Loucy (cell line): ENCODE results near the gene TIAM2.

Experiments
- H2AFZ ChIP-seq: fragments of 200-600 bp; sonication (generic); 2 replicates; pipeline ENCODE4 v1.6.0; 2016; ENCODE audit warnings: antibody characterized with exemption, mild to moderate bottlenecking, low read length, moderate library complexity
- H3F3A ChIP-seq: fragments of 200-600 bp; 2 replicates; pipeline ENCODE4 v1.6.0; 2016; ENCODE audit warnings: antibody characterized with exemption, low read depth, mild to moderate bottlenecking
- H3K27me3 ChIP-seq: fragments of 200-600 bp; sonication (generic); 2 replicates; pipeline ENCODE4 v1.6.1; 2014; ENCODE audit warnings: low read length, mild to moderate bottlenecking; ENCODE audit not compliant: insufficient read depth, poor library complexity, severe bottlenecking
- H3K36me3 ChIP-seq: fragments of 200-600 bp; sonication (generic); 2 replicates; pipeline ENCODE4 v1.6.1; 2016; ENCODE audit warnings: low read length; ENCODE audit not compliant: insufficient read depth
- H3K4me1 ChIP-seq: fragments of 200-600 bp; sonication (generic); 2 replicates; pipeline ENCODE4 v1.5.1; 2014; ENCODE audit warnings: low read length, mild to moderate bottlenecking; ENCODE audit not compliant: insufficient read depth, poor library complexity, severe bottlenecking
- H3K4me2 ChIP-seq: fragments of 200-600 bp; sonication (generic); 2 replicates; pipeline ENCODE4 v1.6.0; 2014; ENCODE audit warnings: antibody characterized with exemption, low read length, low read depth, mild to moderate bottlenecking; ENCODE audit not compliant: poor library complexity, severe bottlenecking
- H3K4me3 ChIP-seq: fragments of 200-600 bp; sonication (generic); 2 replicates; pipeline ENCODE4 v1.5.1; 2014; ENCODE audit warnings: low read length, mild to moderate bottlenecking, mixed read lengths; ENCODE audit not compliant: poor library complexity, severe bottlenecking
- H3K79me2 ChIP-seq: fragments of 200-600 bp; sonication (generic); 2 replicates; pipeline ENCODE4 v1.6.1; 2014; ENCODE audit warnings: low read length; ENCODE audit not compliant: insufficient read depth
- H3K9ac ChIP-seq: fragments of 200-600 bp; sonication (generic); 2 replicates; pipeline ENCODE4 v1.6.0; 2014; ENCODE audit warnings: mild to moderate bottlenecking, low read depth, low read length, moderate library complexity; ENCODE audit not compliant: poor library complexity, severe bottlenecking
- H3K9me2 ChIP-seq: fragments of 200-600 bp; sonication (generic); replicated peaks from 2 replicates; pipeline ENCODE4 v1.6.1; 2016; ENCODE audit warnings: low read depth, low read length, mixed read lengths
- H3K9me3 ChIP-seq: fragments of 200-600 bp; sonication (generic); 2 replicates; pipeline ENCODE4 v1.6.1; 2014; ENCODE audit warnings: mild to moderate bottlenecking, antibody characterized with exemption, low read length, low read depth; ENCODE audit not compliant: insufficient read depth
- H4K20me1 ChIP-seq: fragments of 200-600 bp; sonication (generic); 2 replicates; pipeline ENCODE4 v1.6.0; 2014; ENCODE audit warnings: antibody characterized with exemption, low read length, mild to moderate bottlenecking; ENCODE audit not compliant: insufficient read depth, poor library complexity, severe bottlenecking
- CTCF ChIP-seq: fragments of 200-600 bp; sonication (generic); conservative IDR thresholded peaks from 2 replicates; pipeline ENCODE4 v1.5.1; 2014; ENCODE audit warnings: mild to moderate bottlenecking, antibody characterized with exemption, low read length
- EZH2phosphoT487 ChIP-seq: fragments of 200-600 bp; IDR thresholded peaks from 2 replicates; pipeline ENCODE4 v1.6.1; 2018; ENCODE audit warnings: antibody characterized with exemption, mild to moderate bottlenecking, moderate library complexity, borderline replicate concordance

The TIAM2 gene

GRCh38 chr6:155003476-155003875, 8.4 kb downstream of the TIAM2 start:
- Histone ChIP-seq H3F3A (no peaks in the 10 kb centered on the region), H3K79me2 (no peaks in the 10 kb centered on the region), H3K27me3 (no peaks in the 10 kb centered on the region), H3K9ac (no peak overlapping the region), H3K4me3 (no peak overlapping the region), H2AFZ (no peak overlapping the region), H3K9me2 (no peaks in the 10 kb centered on the region), H3K4me1 (no peaks in the 10 kb centered on the region), H4K20me1 (no peaks in the 10 kb centered on the region), H3K36me3 (no peaks in the 10 kb centered on the region), H3K4me2 (no peak overlapping the region), H3K9me3 (no peaks in the 10 kb centered on the region)
- TF ChIP-seq EZH2phosphoT487 (no peak), CTCF (no peak)

GRCh38 chr6:155004017-155004416, 8.9 kb downstream of the TIAM2 start:
- H3K79me2 ChIP-seq = no peaks in the 10 kb centered on the region
- TF ChIP-seq EZH2phosphoT487 = no peak
- TF ChIP-seq CTCF = no peak

DNA sequence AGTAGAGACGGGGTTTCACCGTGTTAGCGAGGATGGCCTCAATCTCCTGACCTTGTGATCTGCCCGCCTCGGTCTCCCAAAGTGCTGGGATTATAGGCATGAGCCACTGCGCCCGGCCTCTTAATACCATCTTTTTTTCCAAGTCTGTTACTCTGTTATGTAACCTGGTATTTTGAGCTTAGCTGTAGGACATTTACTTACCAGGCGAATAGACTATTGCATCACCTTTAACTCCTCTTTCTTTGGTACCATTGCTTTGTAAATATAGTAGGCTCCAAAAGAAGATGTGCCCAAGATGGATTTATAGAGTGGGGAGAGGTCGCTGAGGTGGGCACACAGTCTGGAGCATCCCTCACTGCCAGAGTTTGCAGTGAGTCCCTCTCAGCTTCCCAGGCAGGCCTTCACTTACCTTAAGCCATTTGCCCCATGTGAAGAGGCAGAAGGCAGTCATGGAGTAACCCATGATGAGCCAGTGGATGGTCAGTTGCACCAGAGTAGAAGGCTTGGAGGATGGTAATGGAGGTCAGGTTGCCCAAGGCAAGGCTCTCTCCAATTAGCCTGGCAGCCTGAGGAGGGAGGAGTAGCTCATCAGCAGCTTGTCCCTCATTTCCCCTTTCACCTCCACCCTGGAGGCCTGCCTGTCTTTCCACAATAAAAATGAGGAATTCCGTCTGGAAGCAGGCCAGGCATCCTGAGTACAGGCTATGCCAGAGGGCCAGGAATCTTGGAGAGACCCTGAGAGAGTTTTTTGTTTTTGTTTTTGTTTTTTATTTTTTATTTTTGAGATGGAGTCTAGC, 9.7 kb downstream of the TIAM2 start:
- H3K36me3 ChIP-seq = no peaks in the 10 kb centered on the region
- no peaks in the 10 kb centered on the region for H4K20me1 ChIP-seq
- TF ChIP-seq EZH2phosphoT487 = no peak
- no peaks in the 10 kb centered on the region for H3K9me2 ChIP-seq
- no peaks in the 10 kb centered on the region for H3F3A ChIP-seq
- no peak overlapping the region for H3K9ac ChIP-seq
- no peaks in the 10 kb centered on the region for H3K9me3 ChIP-seq
- no peaks in the 10 kb centered on the region for H3K79me2 ChIP-seq
- no peak overlapping the region for H3K4me3 ChIP-seq
- no peak overlapping the region for H3K4me2 ChIP-seq
- H2AFZ ChIP-seq = no peak overlapping the region
- H3K27me3 ChIP-seq = no peaks in the 10 kb centered on the region
- H3K4me1 ChIP-seq = no peaks in the 10 kb centered on the region

More at GRCh38 chr6:155004017-155004416, 8.9 kb downstream of the TIAM2 start:
- Histone ChIP-seq H4K20me1 (no peaks in the 10 kb centered on the region), H3K4me2 (no peak overlapping the region), H3K27me3 (no peaks in the 10 kb centered on the region), H3K9ac (no peak overlapping the region), H3F3A (no peaks in the 10 kb centered on the region), H3K9me2 (no peaks in the 10 kb centered on the region), H3K4me1 (no peaks in the 10 kb centered on the region), H3K36me3 (no peaks in the 10 kb centered on the region), H2AFZ (no peak overlapping the region), H3K4me3 (no peak overlapping the region), H3K9me3 (no peaks in the 10 kb centered on the region)

GRCh38 chr6:155008625-155009024, 13.5 kb downstream of the TIAM2 start:
- no peaks in the 10 kb centered on the region for H3F3A ChIP-seq

More at GRCh38 chr6:155008625-155009024, 13.5 kb downstream of the TIAM2 start:
- Histone ChIP-seq H3K27me3 (no peaks in the 10 kb centered on the region), H3K9me2 (no peaks in the 10 kb centered on the region), H2AFZ (no peak overlapping the region), H3K79me2 (no peaks in the 10 kb centered on the region), H3K36me3 (no peaks in the 10 kb centered on the region), H4K20me1 (no peaks in the 10 kb centered on the region), H3K4me1 (no peaks in the 10 kb centered on the region), H3K4me2 (no peak overlapping the region), H3K9me3 (no peaks in the 10 kb centered on the region), H3K9ac (no peak overlapping the region), H3K4me3 (no peak overlapping the region)
- TF ChIP-seq CTCF (no peak), EZH2phosphoT487 (no peak)
